Measurements from ENCODE around the gene ZNG1F. TPM values are rescaled to one million over a fixed set of nuclear protein-coding genes. Genes with fewer than 3 reads are reported as not detected.

Gene ZNG1F
- total RNA-seq: 33.8 TPM

GRCh38 chr9:41189217-41189616 lies at the start of gene ZNG1F:
TSS of gene ZNG1F (minus strand) at chr9:41189317. CDS start at chr9:41189258, 59 bp downstream.

GRCh38 chr9:41128581-41128980 lies 60.5 kb downstream of the ZNG1F start, which contains the start of gene FOXD4L6:
TSS of gene FOXD4L6 (minus strand) at chr9:41128681. CDS start at chr9:41128383, 298 bp downstream.

Small RNA genes within 50 kb of the gene (small RNA-seq; reads per million reads assigned to genes)
- gene MIR4477A (ENCODE audit: low replicate concordance) (not detected), gene RNA5SP530 (ENCODE audit: low replicate concordance) (not detected)

Other genes starting within 250 kb of the ZNG1F start
- gene FOXD4L6, start 60.6 kb downstream of the ZNG1F start, total RNA-seq: 1.3 TPM

Data from parietal lobe (tissue), 2 donors.